CD4-positive, alpha-beta T cell treated with Interleukin-17A for 1 hour (primary cell): ENCODE results near the gene WDR48.

Source experiments
- DNase-seq: peaks from one replicate; pipeline ENCODE4 v3.0.0-alpha.2; 2020

WDR48 gene

GRCh38 chr3:39125841-39126500 lies 74.2 kb downstream of the WDR48 start:
- no peak for DNase-seq

- DNase-seq: peak; percentile 54
Measured at GRCh38 chr3:39126532-39127071, 74.8 kb downstream of the WDR48 start.

- no peak for DNase-seq
Measured at GRCh38 chr3:39127269-39127907, 75.6 kb downstream of the WDR48 start.

DNA sequence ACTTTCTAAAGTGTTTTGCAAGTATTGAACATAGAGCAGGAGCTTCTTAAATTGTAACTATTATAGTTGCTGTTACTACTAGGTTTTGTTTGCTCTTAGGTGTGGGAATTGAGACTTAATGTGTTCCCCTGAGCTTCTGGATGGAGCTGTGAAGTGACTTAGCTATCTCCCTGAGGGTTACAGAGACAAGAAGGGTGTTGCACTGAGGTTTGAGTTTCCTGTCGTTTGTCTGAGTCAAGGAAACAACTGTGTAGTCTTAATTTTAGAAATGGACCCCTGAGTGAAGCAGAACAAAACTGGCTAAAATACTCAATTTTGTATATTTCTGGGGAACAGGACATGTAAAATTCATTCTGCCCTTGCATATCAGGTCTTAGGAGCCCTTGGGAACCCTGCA lies 76.1 kb downstream of the WDR48 start:
- DNase-seq: no peak

DNA sequence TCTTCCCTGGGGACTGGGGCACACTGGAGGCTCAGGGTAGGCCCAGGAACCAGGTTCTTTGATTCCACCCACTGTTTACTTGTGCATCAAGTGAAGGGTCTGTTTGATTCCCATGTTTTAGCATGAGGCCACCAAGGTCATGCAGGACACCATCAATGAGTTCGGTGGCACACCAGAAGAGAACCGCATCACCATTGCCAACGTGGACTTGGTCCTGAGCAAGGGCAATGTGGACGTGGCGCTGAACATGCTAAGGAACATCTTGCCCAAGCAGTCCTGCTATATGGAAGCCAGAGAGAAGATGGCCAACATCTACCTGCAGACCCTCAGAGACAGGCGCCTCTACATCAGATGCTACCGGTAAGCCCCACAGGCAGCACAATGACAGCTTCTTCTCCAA lies 77.1 kb downstream of the WDR48 start:
- DNase-seq: no peak

- no peak for DNase-seq
Measured at GRCh38 chr3:39130026-39130425, 78.2 kb downstream of the WDR48 start.

DNA sequence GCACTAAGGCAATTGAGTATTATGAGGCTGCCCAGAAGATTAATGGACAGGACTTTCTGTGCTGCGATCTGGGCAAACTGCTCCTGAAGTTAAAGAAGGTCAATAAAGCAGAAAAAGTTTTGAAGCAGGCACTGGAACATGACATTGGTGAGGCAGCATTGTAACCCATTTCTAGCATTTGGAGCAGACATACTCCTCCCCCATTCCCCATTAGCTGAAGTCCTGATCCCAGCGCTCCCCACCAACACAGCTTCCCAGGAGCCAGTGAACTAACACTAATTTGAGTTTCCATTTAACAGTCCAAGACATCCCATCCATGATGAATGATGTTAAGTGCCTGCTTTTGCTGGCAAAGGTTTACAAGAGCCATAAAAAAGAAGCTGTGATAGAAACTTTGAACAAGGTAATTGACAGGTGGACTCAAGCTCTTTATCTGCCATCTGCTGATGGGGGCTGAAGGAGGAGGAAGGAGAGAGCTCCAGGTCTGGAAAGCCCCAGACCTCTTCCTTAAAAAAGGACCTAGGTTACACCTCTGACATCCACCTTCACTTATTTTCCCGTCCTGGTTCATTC lies 79.0 kb downstream of the WDR48 start:
- no peak for DNase-seq

DNA sequence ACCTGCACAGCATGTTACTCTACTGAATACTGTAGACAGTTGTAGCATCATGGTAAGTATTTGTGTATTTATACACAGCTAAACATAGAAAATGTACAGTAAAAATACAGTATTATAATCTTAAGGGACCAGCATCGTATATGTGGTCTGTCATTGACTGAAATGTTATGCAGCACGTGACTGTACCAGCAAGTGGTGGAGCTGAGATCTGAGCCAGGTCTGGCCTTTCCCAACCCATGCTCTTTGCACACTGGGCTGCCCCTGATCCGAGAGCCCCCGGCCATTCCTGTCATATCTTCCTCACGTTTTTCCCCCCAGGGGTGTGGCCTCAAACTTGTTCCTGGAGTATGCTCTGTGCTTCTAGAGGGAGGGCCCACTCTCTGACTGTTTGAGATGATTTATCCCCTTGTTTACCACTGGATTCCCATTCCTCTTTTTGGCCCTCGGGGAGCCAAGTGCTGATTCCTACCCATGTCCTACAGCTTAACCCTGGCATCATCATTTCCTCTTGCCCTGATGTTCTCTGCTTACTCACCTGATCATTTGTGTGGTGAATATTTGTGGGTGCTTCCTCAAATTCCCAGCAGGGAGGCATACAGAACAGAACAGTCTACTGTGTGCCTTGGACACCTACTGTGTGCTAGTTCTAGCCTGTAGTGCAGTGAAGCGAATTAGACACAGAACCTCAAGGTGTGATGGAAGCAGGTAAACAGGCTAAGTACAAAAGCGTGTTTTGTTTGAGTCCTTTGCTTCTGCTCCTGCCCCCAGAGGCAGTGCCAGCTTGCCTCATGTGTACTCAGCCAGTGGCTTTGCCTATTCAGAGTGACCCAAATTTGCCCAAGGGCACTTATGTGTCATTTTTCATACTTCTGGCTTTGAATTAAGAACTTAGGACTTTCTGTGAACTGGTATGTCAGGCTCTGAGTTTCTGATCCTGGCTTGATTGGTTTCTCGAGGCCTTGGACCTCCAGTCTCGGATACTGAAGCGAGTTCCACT lies 80.6 kb downstream of the WDR48 start:
- DNase-seq: no peak

DNA sequence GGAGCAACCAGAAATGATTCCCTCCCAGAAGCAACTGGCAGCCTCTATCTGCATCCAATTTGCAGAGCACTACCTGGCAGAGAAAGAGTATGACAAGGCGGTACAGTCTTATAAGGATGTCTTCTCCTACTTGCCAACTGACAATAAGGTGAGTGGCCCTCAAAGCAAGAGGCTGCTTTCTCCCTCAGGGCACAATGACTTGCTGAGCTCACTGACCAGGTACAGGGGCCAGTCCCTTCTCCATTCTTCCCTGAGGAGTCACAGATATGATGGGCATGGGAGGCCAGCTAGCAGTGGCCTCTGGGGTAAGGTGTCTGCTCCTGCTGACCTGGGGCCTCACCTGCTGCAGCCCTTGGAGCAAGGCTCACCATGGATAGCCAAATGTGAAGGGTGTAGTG lies 81.3 kb downstream of the WDR48 start:
- no peak for DNase-seq

GRCh38 chr3:39133822-39134221 lies 82.0 kb downstream of the WDR48 start:
- DNase-seq: no peak

DNA sequence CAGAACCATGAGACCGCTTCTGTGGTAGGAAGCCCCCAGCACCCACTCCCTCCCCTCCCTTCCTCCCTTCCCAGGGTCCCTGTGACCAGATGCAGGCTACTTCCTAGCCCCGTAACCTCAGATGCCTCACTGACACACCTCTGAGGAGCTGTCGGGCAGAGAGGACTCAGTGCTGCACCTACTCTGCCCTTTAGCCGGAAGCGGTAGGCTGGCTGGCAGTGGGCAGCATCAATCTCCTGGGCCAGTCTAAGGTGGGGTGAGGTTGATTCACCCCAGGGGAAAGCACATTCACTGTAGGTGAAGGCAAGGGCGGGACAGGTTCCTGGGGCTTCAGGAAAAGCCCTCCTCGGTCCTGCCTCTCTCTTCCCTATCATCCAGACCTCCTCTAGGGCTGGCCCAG lies 82.5 kb downstream of the WDR48 start:
- no peak for DNase-seq

DNA sequence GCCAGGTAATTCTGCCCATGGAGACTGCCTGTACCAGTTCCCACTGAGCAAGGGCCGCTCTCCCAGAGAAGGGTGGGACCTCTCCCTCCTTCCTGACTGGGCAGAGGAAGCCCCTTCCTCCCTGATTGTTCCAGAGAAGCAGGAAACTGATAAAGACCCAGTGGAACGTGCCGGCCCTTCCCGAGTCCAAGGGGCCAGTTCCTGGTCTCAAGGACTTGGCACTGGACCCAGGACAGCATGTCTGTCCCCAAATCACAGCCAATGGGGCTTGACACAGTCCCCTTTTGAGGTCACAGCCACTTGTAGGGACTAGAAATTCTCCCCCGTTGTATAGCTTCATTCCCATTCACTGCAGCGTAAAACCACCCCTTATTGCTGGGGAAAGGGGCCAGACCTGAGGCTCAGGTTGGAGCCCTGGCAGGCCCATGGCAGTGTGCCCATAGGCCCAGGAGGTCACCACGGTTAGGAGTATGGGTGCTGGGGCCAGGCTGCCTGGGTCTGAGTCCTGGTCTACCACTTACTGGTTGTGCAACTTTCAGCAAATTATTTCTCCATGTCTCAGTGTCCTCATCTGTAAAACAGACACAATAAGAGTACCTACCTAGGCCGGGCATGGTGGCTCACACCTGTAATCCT lies 83.5 kb downstream of the WDR48 start:
- no peak for DNase-seq

GRCh38 chr3:39136533-39137434 lies 85.0 kb downstream of the WDR48 start:
- no peak for DNase-seq

DNA sequence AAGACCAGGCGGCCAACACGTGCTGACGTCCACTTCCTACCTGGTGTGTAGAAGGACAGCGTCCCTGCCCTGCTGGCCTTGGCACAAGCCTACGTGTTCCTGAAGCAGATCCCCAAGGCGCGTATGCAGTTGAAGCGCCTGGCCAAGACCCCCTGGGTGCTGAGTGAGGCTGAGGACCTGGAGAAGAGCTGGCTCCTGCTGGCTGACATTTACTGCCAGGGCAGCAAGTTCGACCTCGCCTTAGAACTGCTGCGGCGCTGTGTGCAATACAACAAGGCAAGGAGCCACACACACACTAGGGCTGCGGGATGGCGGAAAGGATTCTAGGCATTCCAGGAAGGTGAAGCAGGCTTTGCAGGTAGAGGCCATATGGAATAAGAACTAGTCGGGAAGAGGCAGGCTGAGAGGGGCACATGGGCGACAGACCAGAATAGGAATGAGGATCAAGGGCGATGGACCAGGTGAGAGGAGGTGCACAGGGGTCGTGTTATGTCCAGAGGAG lies 85.7 kb downstream of the WDR48 start:
- no peak for DNase-seq

GRCh38 chr3:39137991-39138803 lies 86.4 kb downstream of the WDR48 start:
- DNase-seq: no peak

- no peak for DNase-seq
Measured at GRCh38 chr3:39138804-39139415, 87.1 kb downstream of the WDR48 start.

DNA sequence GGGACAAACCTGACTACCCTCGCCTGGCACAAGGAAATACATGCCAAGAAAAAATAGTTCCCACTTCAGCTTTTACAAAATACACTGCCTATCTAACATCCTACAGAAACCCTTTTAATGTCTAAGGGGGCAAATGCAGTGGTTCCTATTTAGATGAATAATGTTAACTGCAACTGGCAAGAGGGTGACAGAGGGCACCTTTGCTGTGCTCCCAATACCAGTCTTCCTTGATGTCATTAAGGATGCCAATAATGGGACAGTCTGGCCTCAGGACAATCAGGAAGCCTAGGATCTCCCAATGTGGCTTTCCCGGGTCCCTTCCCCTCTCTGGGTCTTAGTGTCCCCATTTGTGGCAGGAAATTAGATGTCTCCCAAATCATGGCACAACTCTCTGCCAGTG lies 87.6 kb downstream of the WDR48 start:
- no peak for DNase-seq

- DNase-seq: no peak
Measured at GRCh38 chr3:39140341-39140971, 88.6 kb downstream of the WDR48 start.
